HFFc6 (cell line): ENCODE data around the gene SDHAF2. TPM values are rescaled to one million over a fixed set of nuclear protein-coding genes. Genes with fewer than 3 reads are reported as not detected.

ENCODE experiments used
- DNase-seq: peaks from one replicate; pipeline ENCODE4 v3.0.0-alpha.2; 2018
- H3K27ac Mint-ChIP-seq: 2 replicates; pipeline ENCODE4 v1.8.0; 2020; ENCODE audit warnings: mild to moderate bottlenecking, mixed read lengths
- H3K27me3 Mint-ChIP-seq: 2 replicates; pipeline ENCODE4 v1.8.0; 2021; ENCODE audit warnings: mild to moderate bottlenecking, moderate library complexity, mixed read lengths; ENCODE audit not compliant: insufficient read depth
- H3K36me3 Mint-ChIP-seq: 2 replicates; pipeline ENCODE4 v1.8.0; 2021; ENCODE audit warnings: low read depth, mixed read lengths
- H3K4me1 Mint-ChIP-seq: 2 replicates; pipeline ENCODE4 v1.8.0; 2020; ENCODE audit warnings: low read depth, mixed read lengths
- H3K4me3 Mint-ChIP-seq: 2 replicates; pipeline ENCODE4 v1.8.0; 2020; ENCODE audit warnings: mild to moderate bottlenecking, moderate library complexity, mixed read lengths
- H3K9me3 Mint-ChIP-seq: 2 replicates; pipeline ENCODE4 v1.8.0; 2020; ENCODE audit warnings: mild to moderate bottlenecking, mixed read lengths
- total RNA-seq, 6 experiments: library from RNA; stranded (reverse); fragmentation: NEBNext Ultra II Directional; extraction: Animal tissue kit (Norgen Biotek cat#: 25700); gene quantifications; 2 replicates in 1 of 6; 3 replicates in 5 of 6; pipeline ENCODE4 v1.2.3, GENCODE V29; 2021
- TF ChIP-seq, protein P1 (sequence below): fragments of 200-600 bp; sonication (generic); IDR thresholded peaks from 2 replicates; pipeline ENCODE4 v1.5.0; 2021; ENCODE audit warnings: antibody characterized with exemption, mild to moderate bottlenecking

Gene SDHAF2
- total RNA-seq, 6 experiments from 2014 or later, result 33.9 to 43.0 (median 38.3) TPM

DNA sequence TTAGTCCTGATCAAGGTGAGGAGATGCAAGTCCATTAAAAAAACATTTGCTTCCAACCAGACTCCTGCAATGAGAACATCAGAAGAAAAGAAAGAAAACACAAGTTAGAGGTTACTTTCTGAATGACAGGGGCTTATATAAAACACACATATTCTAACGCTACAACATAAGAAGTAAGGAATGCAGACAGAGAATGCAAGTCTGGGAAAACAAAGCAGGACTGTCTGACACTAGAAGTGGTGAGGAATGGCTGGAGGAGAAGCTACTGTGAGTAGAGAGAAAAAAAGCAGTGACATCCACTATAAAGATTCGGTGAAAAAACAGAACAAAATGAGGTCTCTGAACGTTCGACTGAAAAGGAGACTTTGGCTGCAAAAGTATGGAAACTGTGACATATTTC, 25.3 kb upstream of the SDHAF2 start:
- TF ChIP-seq, protein P1, sequence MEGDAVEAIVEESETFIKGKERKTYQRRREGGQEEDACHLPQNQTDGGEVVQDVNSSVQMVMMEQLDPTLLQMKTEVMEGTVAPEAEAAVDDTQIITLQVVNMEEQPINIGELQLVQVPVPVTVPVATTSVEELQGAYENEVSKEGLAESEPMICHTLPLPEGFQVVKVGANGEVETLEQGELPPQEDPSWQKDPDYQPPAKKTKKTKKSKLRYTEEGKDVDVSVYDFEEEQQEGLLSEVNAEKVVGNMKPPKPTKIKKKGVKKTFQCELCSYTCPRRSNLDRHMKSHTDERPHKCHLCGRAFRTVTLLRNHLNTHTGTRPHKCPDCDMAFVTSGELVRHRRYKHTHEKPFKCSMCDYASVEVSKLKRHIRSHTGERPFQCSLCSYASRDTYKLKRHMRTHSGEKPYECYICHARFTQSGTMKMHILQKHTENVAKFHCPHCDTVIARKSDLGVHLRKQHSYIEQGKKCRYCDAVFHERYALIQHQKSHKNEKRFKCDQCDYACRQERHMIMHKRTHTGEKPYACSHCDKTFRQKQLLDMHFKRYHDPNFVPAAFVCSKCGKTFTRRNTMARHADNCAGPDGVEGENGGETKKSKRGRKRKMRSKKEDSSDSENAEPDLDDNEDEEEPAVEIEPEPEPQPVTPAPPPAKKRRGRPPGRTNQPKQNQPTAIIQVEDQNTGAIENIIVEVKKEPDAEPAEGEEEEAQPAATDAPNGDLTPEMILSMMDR, result no peak
- no peaks in the 10 kb centered on the region for H3K4me1 Mint-ChIP-seq
- H3K36me3 Mint-ChIP-seq, result peaks cover 28% of the 10 kb centered on the region
- no peak for DNase-seq
- peak overlapping the region; percentile 5; the same call in 1 of the 2 replicates for H3K27ac Mint-ChIP-seq
- H3K9me3 Mint-ChIP-seq, result no peaks in the 10 kb centered on the region
- H3K27me3 Mint-ChIP-seq, result no peaks in the 10 kb centered on the region
- H3K4me3 Mint-ChIP-seq, result no peak overlapping the region

DNA sequence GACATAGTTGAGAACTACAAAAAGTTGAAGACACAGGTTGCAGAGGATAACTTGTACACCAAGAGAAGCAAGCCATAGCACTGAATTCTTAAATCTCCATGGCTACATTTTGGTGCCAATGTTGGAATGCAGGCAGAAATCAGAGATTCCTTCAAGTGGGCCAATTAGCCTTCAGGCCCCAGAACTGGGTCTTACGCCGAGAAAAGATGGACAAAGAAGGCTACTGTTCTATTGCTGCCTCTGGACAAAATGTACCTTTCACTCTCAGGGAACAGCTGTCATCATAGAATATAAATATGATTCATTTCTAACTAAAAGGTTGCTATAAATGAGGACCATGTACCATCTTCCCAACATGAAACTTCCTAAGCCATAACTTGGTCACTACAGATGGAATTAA, 23.9 kb upstream of the SDHAF2 start:
- H3K36me3 Mint-ChIP-seq, result peaks cover 38% of the 10 kb centered on the region
- H3K4me3 Mint-ChIP-seq, result no peak overlapping the region
- DNase-seq, result no peak
- no peaks in the 10 kb centered on the region for H3K4me1 Mint-ChIP-seq
- no peaks in the 10 kb centered on the region for H3K9me3 Mint-ChIP-seq
- H3K27ac Mint-ChIP-seq, result no peak overlapping the region
- TF ChIP-seq, protein P1, result no peak
- H3K27me3 Mint-ChIP-seq, result no peaks in the 10 kb centered on the region

DNA sequence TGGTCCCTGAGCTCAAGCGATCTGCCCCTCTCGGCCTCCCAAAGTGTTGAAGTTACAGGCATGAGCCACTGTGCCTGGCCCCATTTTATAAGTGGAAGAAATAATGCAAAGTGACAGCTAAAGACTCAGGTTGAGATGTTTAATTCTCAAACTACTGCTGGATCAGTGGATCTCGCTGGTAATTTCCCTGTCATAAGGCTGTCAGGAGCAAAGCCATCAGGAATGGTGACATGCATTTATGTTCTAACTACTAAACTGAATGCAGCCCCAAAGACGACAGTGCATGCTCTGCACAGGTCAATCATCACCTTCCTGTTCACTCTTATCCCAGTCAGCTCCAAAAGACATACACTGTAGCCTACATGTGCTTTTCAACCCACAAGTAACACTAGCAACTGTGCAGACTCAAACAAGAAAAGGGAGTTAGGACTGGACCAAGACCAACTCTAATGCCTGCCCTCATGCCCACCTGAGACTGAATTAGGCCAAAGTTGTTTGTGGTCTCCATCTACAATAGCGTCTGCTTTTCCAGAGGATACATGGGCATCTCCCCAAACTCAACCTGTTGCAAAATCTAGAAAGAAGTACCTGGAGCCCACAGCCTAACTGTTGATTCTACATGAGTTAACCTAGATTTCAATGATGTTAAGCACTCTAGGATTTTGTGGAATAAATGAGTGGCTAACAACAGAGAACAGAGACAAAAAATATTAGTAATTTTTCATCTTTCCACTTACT, 22.8 kb upstream of the SDHAF2 start:
- no peaks in the 10 kb centered on the region for H3K27me3 Mint-ChIP-seq
- peaks cover 47% of the 10 kb centered on the region for H3K36me3 Mint-ChIP-seq
- no peaks in the 10 kb centered on the region for H3K9me3 Mint-ChIP-seq
- no peak overlapping the region for H3K4me3 Mint-ChIP-seq
- H3K27ac Mint-ChIP-seq, result no peak overlapping the region
- no peaks in the 10 kb centered on the region for H3K4me1 Mint-ChIP-seq
- DNase-seq, result no peak
- TF ChIP-seq, protein P1, result no peak

DNA sequence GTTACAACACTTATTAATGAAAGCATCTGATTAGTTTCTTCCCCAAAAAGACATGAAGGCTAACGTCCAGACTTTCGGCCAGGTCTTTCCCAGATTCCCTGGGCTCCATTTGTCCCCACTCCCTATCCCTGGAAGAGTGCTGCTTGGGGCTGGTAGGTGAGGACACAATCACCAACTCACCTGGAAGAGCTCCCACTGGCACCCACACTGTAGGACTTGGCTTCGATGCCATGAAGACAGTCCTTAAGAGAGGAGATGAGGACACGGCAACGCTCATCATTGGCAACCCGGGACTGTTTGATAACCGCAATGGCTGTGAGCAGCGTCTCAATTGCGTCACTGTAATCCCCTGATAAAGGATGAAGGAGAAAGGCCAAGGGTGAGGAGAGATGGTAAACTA, 18.3 kb upstream of the SDHAF2 start:
- no peak overlapping the region for H3K27ac Mint-ChIP-seq
- H3K4me1 Mint-ChIP-seq, result peaks cover 5% of the 10 kb centered on the region
- no peak overlapping the region for H3K4me3 Mint-ChIP-seq
- peaks cover 56% of the 10 kb centered on the region for H3K36me3 Mint-ChIP-seq
- TF ChIP-seq, protein P1, result no peak
- no peaks in the 10 kb centered on the region for H3K9me3 Mint-ChIP-seq
- no peaks in the 10 kb centered on the region for H3K27me3 Mint-ChIP-seq
- no peak for DNase-seq

DNA sequence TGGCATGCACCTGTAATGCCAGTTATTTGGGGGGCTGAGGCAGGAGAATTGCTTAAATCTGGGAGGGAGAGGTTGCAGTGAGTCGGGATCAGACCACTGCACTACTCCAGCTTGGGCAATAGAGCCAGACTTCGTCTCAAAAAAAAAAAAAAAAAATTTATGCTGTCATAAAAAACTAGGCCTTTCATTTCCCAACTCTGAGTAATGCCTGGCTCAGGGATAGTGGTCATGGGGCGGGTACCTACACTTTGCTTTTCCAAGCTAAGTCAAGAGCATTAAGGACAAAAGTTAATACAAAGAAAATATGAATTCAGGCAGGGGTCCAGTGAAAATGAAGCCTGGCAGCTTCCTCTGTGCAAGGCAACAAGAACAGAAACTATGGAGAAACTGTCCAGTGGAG, 16.4 kb upstream of the SDHAF2 start:
- peak overlapping the region; percentile 27; the same call in 1 of the 2 replicates for H3K27ac Mint-ChIP-seq
- peaks cover 43% of the 10 kb centered on the region for H3K36me3 Mint-ChIP-seq
- no peaks in the 10 kb centered on the region for H3K9me3 Mint-ChIP-seq
- no peak overlapping the region for H3K4me3 Mint-ChIP-seq
- peaks cover 13% of the 10 kb centered on the region for H3K4me1 Mint-ChIP-seq
- H3K27me3 Mint-ChIP-seq, result no peaks in the 10 kb centered on the region
- TF ChIP-seq, protein P1, result no peak
- peak; percentile 11 for DNase-seq
